Measurements from ENCODE around the gene IDH2. TPM values are rescaled to one million over a fixed set of nuclear protein-coding genes. Genes with fewer than 3 reads are reported as not detected.
A peak's percentile ranks its signal among the peaks of the same experiment; 100 is the strongest.
"Not testable (repeated sequence)": the region's sequence is repeated elsewhere in the genome, so short reads cannot be mapped to it uniquely, and the experiment has no call there.

The IDH2 gene
- total RNA-seq, 3 donors from 2014 or later (not counting 1 experiment from before 2014, with no cell fraction given) = 72.3 to 91.5 (median 81.0) TPM

GRCh38 chr15:90142216-90143165, 40.2 kb upstream of the IDH2 start:
- TF ChIP-seq, protein P1, sequence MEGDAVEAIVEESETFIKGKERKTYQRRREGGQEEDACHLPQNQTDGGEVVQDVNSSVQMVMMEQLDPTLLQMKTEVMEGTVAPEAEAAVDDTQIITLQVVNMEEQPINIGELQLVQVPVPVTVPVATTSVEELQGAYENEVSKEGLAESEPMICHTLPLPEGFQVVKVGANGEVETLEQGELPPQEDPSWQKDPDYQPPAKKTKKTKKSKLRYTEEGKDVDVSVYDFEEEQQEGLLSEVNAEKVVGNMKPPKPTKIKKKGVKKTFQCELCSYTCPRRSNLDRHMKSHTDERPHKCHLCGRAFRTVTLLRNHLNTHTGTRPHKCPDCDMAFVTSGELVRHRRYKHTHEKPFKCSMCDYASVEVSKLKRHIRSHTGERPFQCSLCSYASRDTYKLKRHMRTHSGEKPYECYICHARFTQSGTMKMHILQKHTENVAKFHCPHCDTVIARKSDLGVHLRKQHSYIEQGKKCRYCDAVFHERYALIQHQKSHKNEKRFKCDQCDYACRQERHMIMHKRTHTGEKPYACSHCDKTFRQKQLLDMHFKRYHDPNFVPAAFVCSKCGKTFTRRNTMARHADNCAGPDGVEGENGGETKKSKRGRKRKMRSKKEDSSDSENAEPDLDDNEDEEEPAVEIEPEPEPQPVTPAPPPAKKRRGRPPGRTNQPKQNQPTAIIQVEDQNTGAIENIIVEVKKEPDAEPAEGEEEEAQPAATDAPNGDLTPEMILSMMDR (IDR thresholded peaks at IDR 0.05) = no peak
- H3K27me3 Mint-ChIP-seq (ENCODE audit: low read depth in 2 of 2) = no peaks in the 10 kb centered on the region
- intact Hi-C loops (cut with micrococcal nuclease) = loop anchor here (1.0 to 5.0 kb wide), 2 partner anchors 77 to 145 kb away; no protein-coding TSS in a partner anchor
- Histone ChIP-seq H3K27ac (ENCODE audit: low read length) (no peak overlapping the region), H3K4me1 (ENCODE audit: control insufficient read depth, insufficient read depth, low read length) (peaks cover 11% of the 10 kb centered on the region), H3K4me3 (ENCODE audit: low read length) (no peak overlapping the region), H3K36me3 (ENCODE audit: control insufficient read depth, insufficient read depth, low read length) (no peaks in the 10 kb centered on the region), H3K9me3 (ENCODE audit: control insufficient read depth, insufficient read depth, low read length) (no peaks in the 10 kb centered on the region), H3K27me3 (ENCODE audit: control insufficient read depth, insufficient read depth, low read length) (no peaks in the 10 kb centered on the region)
- H3K9me3 Mint-ChIP-seq = no peaks in the 10 kb centered on the region
- H3K4me3 Mint-ChIP-seq = peak overlapping the region; percentile 21
- DNase-seq (peak; percentile 17 to 73), ATAC-seq (peak; percentile 62 to 84 (median 77))
- 68% methylated on average over 19 of the region's 21 CpGs for WGBS (ENCODE audit: insufficient coverage)
- peaks cover 6 to 15% of the 10 kb centered on the region in 2 donors for H3K4me1 Mint-ChIP-seq
- peak overlapping the region in 1 of 2 donors; percentile 62 for H3K27ac Mint-ChIP-seq
- no peaks in the 10 kb centered on the region for H3K36me3 Mint-ChIP-seq

- Mint-ChIP-seq H3K27ac (no peak overlapping the region), H3K4me3 (no peak overlapping the region), H3K9me3 (no peaks in the 10 kb centered on the region), H3K27me3 (ENCODE audit: low read depth in 2 of 2) (no peaks in the 10 kb centered on the region), H3K4me1 (peaks cover 6 to 15% of the 10 kb centered on the region in 2 donors), H3K36me3 (no peaks in the 10 kb centered on the region)
- ATAC-seq (no peak), DNase-seq (no peak)
- 90% methylated on average over 13 of the region's 13 CpGs for WGBS (ENCODE audit: insufficient coverage)
- TF ChIP-seq, protein P1 (IDR thresholded peaks at IDR 0.05) = no peak
- Histone ChIP-seq H3K27ac (ENCODE audit: low read length) (no peak overlapping the region), H3K4me3 (ENCODE audit: low read length) (no peak overlapping the region), H3K9me3 (ENCODE audit: control insufficient read depth, insufficient read depth, low read length) (no peaks in the 10 kb centered on the region), H3K36me3 (ENCODE audit: control insufficient read depth, insufficient read depth, low read length) (no peaks in the 10 kb centered on the region), H3K27me3 (ENCODE audit: control insufficient read depth, insufficient read depth, low read length) (no peaks in the 10 kb centered on the region), H3K4me1 (ENCODE audit: control insufficient read depth, insufficient read depth, low read length) (peaks cover 11% of the 10 kb centered on the region)
- intact Hi-C loops (cut with micrococcal nuclease) = loop anchor here (5.0 kb wide), 1 partner anchor 146 kb away; no protein-coding TSS in a partner anchor
Observed at GRCh38 chr15:90141646-90142045, 39.4 kb upstream of the IDH2 start.

DNA sequence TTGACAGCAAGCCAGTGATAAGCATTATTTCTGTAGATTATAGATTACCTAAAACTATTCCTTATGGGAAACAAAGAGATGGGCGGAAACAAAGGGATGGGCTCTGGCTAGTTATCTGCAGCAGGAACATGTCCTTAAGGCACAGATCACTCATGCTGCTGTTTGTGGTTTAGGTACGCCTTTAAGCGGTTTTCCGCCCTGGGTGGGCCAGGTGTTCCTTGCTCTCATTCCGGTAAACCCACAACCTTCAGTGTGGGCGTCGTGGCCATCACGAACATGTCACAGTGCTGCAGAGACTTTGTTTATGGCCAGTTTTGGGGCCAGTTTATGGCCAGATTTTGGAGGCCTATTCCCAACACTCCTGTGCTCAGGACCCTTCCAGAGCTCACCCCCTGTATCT, 37.3 kb upstream of the IDH2 start:
- ATAC-seq; H3K27me3 ChIP-seq (ENCODE audit: control insufficient read depth, insufficient read depth, low read length); H3K27ac Mint-ChIP-seq; H3K4me3 Mint-ChIP-seq; H3K4me3 ChIP-seq (ENCODE audit: low read length); intact Hi-C loops (cut with micrococcal nuclease); H3K9me3 Mint-ChIP-seq; H3K9me3 ChIP-seq (ENCODE audit: control insufficient read depth, insufficient read depth, low read length); H3K27me3 Mint-ChIP-seq (ENCODE audit: low read depth in 2 of 2); H3K36me3 ChIP-seq (ENCODE audit: control insufficient read depth, insufficient read depth, low read length); H3K36me3 Mint-ChIP-seq; H3K27ac ChIP-seq (ENCODE audit: low read length): not testable (repeated sequence)
- peaks cover 6 to 15% of the 10 kb centered on the region in 2 donors for H3K4me1 Mint-ChIP-seq
- H3K4me1 ChIP-seq (ENCODE audit: control insufficient read depth, insufficient read depth, low read length) = peaks cover 11% of the 10 kb centered on the region
- peak in 1 of 2 donors; percentile 19 for DNase-seq
- 54% methylated on average over 8 of the region's 8 CpGs for WGBS (ENCODE audit: insufficient coverage)

GRCh38 chr15:90138071-90138833, 36.0 kb upstream of the IDH2 start:
- ATAC-seq (no peak), DNase-seq (no peak)
- intact Hi-C loops (cut with micrococcal nuclease) = no loop called here
- peaks cover 10% of the 10 kb centered on the region for H3K4me1 ChIP-seq (ENCODE audit: control insufficient read depth, insufficient read depth, low read length)
- no peaks in the 10 kb centered on the region for H3K9me3 ChIP-seq (ENCODE audit: control insufficient read depth, insufficient read depth, low read length)
- no peaks in the 10 kb centered on the region for H3K27me3 ChIP-seq (ENCODE audit: control insufficient read depth, insufficient read depth, low read length)
- Mint-ChIP-seq H3K9me3 (no peaks in the 10 kb centered on the region), H3K4me1 (peaks cover 6 to 15% of the 10 kb centered on the region in 2 donors), H3K4me3 (no peak overlapping the region), H3K27me3 (ENCODE audit: low read depth in 2 of 2) (no peaks in the 10 kb centered on the region), H3K27ac (no peak overlapping the region), H3K36me3 (no peaks in the 10 kb centered on the region)
- TF ChIP-seq, protein P1 (IDR thresholded peaks at IDR 0.05) = no peak
- 94% methylated on average over 11 of the region's 11 CpGs for WGBS (ENCODE audit: insufficient coverage)
- no peak overlapping the region for H3K27ac ChIP-seq (ENCODE audit: low read length)
- no peak overlapping the region for H3K4me3 ChIP-seq (ENCODE audit: low read length)
- H3K36me3 ChIP-seq (ENCODE audit: control insufficient read depth, insufficient read depth, low read length) = no peaks in the 10 kb centered on the region
